GM12878 (cell line): Measurements from ENCODE around the gene RNLS. TPM values are rescaled to one million over a fixed set of nuclear protein-coding genes. Genes with fewer than 3 reads are reported as not detected.

Experiments used
- ATAC-seq: fragments of 200-7000 bp; cut with Tn5 transposase; 3 replicates; pipeline ENCODE4 v1.9.1; 2020; ENCODE audit warnings: mild to moderate bottlenecking, moderate library complexity
- BruUV-seq: library from RNA; stranded (reverse); fragments of 400-500 nt; replicated peaks from 2 replicates; lab custom pipeline; 2021; lab: Mats Ljungman, UMichigan
- CTCF ChIA-PET: fragments of 300-600 bp; sonication (Branson Sonifier 250); formaldehyde crosslinking; extraction: SDS; loops from one replicate; lab custom pipeline; 2021; ENCODE audit warnings: inconsistent platforms; lab: Yijun Ruan, JAX
- POLR2A ChIA-PET: fragments of 350-600 bp; formaldehyde crosslinking; extraction: SDS; loops from one replicate; lab custom pipeline; 2021; ENCODE audit warnings: inconsistent platforms; lab: Charles Lee
- RAD21 ChIA-PET: fragments of 300-600 bp; sonication (Branson Sonifier 250); formaldehyde crosslinking; loops from one replicate; lab custom pipeline; 2023; ENCODE audit warnings: antibody characterized with exemption; ENCODE audit not compliant: unreplicated experiment; lab: Charles Lee
- SMC1A ChIA-PET: fragments of 300-600 bp; sonication (Branson Sonifier 250); formaldehyde crosslinking; loops from one replicate; lab custom pipeline; 2023; ENCODE audit not compliant: unreplicated experiment, uncharacterized antibody; lab: Charles Lee
- DNase-seq: peaks from one replicate; pipeline ENCODE4 v3.0.0-alpha.2; 2011; ENCODE audit warnings: low read depth, low spot score
- FAIRE-seq: peaks from 3 replicates; lab custom pipeline; 2011; peaks lifted over from hg19 to GRCh38; lab: Jason Lieb, UNC
- H2AFZ ChIP-seq: 2 replicates; pipeline ENCODE4 v1.6.0; 2011; ENCODE audit warnings: low read depth, low read length, control low read depth; ENCODE audit not compliant: control insufficient read depth
- H3K27ac ChIP-seq: 2 replicates; pipeline ENCODE4 v1.5.1; 2011; ENCODE audit warnings: control low read depth; ENCODE audit not compliant: control insufficient read depth, insufficient read depth
- H3K27me3 ChIP-seq, 2 experiments: replicated peaks in 1 of 2; 2 replicates each; pipeline versions ENCODE4 v1.6.0 to v1.6.1; 2011; ENCODE audit warnings: low read length in 1 of 2; ENCODE audit not compliant: control insufficient read depth in 2 of 2, insufficient read depth in 2 of 2
- H3K36me3 ChIP-seq, 2 experiments: 2 replicates each; pipeline ENCODE4 v1.5.1; 2011; ENCODE audit warnings: low read length in 1 of 2; ENCODE audit not compliant: control insufficient read depth in 2 of 2, insufficient read depth in 2 of 2
- H3K4me1 ChIP-seq: 2 replicates; pipeline ENCODE4 v1.6.1; 2011; ENCODE audit warnings: mild to moderate bottlenecking, low read length, moderate library complexity, mixed read lengths; ENCODE audit not compliant: control insufficient read depth, insufficient read depth
- H3K4me2 ChIP-seq: 2 replicates; pipeline ENCODE4 v1.6.0; 2011; ENCODE audit warnings: control low read depth; ENCODE audit not compliant: control insufficient read depth, insufficient read depth
- H3K4me3 ChIP-seq: fragments of 200-600 bp; sonication (generic); 2 replicates; pipeline ENCODE4 v1.5.1; 2016
- H3K79me2 ChIP-seq: 2 replicates; pipeline ENCODE4 v1.6.0; 2011; ENCODE audit warnings: low read length; ENCODE audit not compliant: control insufficient read depth, insufficient read depth
- H3K9ac ChIP-seq: 2 replicates; pipeline ENCODE4 v1.8.0; 2011; ENCODE audit warnings: low read length, control low read depth, mixed read lengths; ENCODE audit not compliant: control insufficient read depth, insufficient read depth
- H3K9me3 ChIP-seq: replicated peaks from 3 replicates; pipeline ENCODE4 v1.5.1; 2011; ENCODE audit warnings: mild to moderate bottlenecking, low read length; ENCODE audit not compliant: control insufficient read depth, insufficient read depth
- H4K20me1 ChIP-seq: 2 replicates; pipeline ENCODE4 v1.6.0; 2011; ENCODE audit not compliant: control insufficient read depth, insufficient read depth
- CEBPB ChIP-seq, 2 experiments: fragments of 150-350 bp in 1 of 2; IDR thresholded peaks; 2 replicates each; pipeline ENCODE4 v1.6.1; 2012 to 2014; ENCODE audit warnings: low read depth in 2 of 2, low read length in 2 of 2, borderline replicate concordance in 1 of 2, inconsistent platforms in 1 of 2
- JUNB ChIP-seq: IDR thresholded peaks from 2 replicates; pipeline ENCODE4 v1.6.1; 2016; ENCODE audit warnings: antibody characterized with exemption, mild to moderate bottlenecking
- KAT2A ChIP-seq: conservative IDR thresholded peaks from 2 replicates; pipeline ENCODE4 v1.6.1; 2011; ENCODE audit warnings: low read depth, low read length; ENCODE audit not compliant: control insufficient read depth
- NFIC ChIP-seq: IDR thresholded peaks from 2 replicates; pipeline ENCODE4 v1.6.1; 2012; ENCODE audit warnings: low read depth, mild to moderate bottlenecking, inconsistent platforms, low read length, moderate library complexity
- POLR2A ChIP-seq: IDR thresholded peaks from 2 replicates; pipeline ENCODE4 v1.6.1; 2011; ENCODE audit warnings: low read depth, mild to moderate bottlenecking, low read length
- SMAD5 ChIP-seq: IDR thresholded peaks from 2 replicates; pipeline ENCODE4 v1.6.1; 2016; ENCODE audit warnings: antibody characterized with exemption, low read depth
- SPI1 ChIP-seq: IDR thresholded peaks from 2 replicates; pipeline ENCODE4 v1.6.1; 2011; ENCODE audit warnings: low read depth, mild to moderate bottlenecking, low read length, moderate library complexity, borderline replicate concordance; ENCODE audit not compliant: insufficient read depth
- SUPT20H ChIP-seq: IDR thresholded peaks from 2 replicates; pipeline ENCODE4 v1.6.1; 2011; ENCODE audit warnings: low read depth, mild to moderate bottlenecking, low read length, moderate library complexity, borderline replicate concordance; ENCODE audit not compliant: control insufficient read depth
- YY1 ChIP-seq: IDR thresholded peaks from 2 replicates; pipeline ENCODE4 v1.6.1; 2011; ENCODE audit warnings: low read depth, mild to moderate bottlenecking, low read length
- ZNF274 ChIP-seq: IDR thresholded peaks from one replicate; pipeline ENCODE4 v1.8.0; 2011; ENCODE audit not compliant: insufficient read length, insufficient read depth
- WGBS: methylation state at CpG from one replicate; pipeline ENCODE4 v1.1.6; 2016; ENCODE audit warnings: low lambda C conversion rate; ENCODE audit not compliant: insufficient replicate concordance, insufficient coverage; ENCODE audit errors: missing lambda C conversion rate; 5-methylcytosine and 5-hydroxymethylcytosine counted together
- in situ Hi-C: fragments of 300-500 bp; cut with MboI; formaldehyde crosslinking; loops from 9 replicates; pipeline ENCODE4 v1.14.3; 2018; ENCODE audit warnings: mixed read lengths
- intact Hi-C: fragments of 100-400 bp; cut with micrococcal nuclease; formaldehyde crosslinking; loops from one replicate; pipeline ENCODE4 v1.14.2; 2022; ENCODE audit not compliant: unreplicated experiment
- polyA plus RNA-seq, 11 experiments: library from polyadenylated mRNA; depleted of rRNA in 4 of 11; unstranded in 6 of 11; stranded (reverse) in 5 of 11; fragments of >200 nt; fragmentation: Nextera tagmentation in 4 of 11; fragmentation: Illumina TruSeq in 1 of 11; extraction: Ambion mirVana in 4 of 11; extraction: Trizol in 1 of 11; gene quantifications; 1 replicate in 1 of 11; 2 replicates in 10 of 11; pipeline versions ENCODE4 v1.2.1 to v1.2.3, GENCODE V29; 2011 to 2016; ENCODE audit warnings: inconsistent platforms in 2 of 11, missing spikeins in 2 of 11, low read depth in 1 of 11
- total RNA-seq, 4 experiments: library from RNA; depleted of rRNA in 3 of 4; stranded (reverse); fragments of >200 nt in 3 of 4; fragmentation: Illumina TruSeq in 1 of 4; extraction: Trizol in 1 of 4; gene quantifications; 2 replicates each; pipeline versions ENCODE4 v1.2.1 to v1.2.3, GENCODE V29; 2013 to 2021

RNLS gene
- total and polyA plus RNA-seq, 10 of the 15 experiments (the other 5 are each of a cell fraction or from before 2014, with no cell fraction given), result 3.4 to 6.7 (median 4.6) TPM

GRCh38 chr10:88273567-88273966 is 309.6 kb downstream of the RNLS start:
- Histone ChIP-seq H3K9me3 (no peaks in the 10 kb centered on the region), H3K9ac (no peak overlapping the region), H3K4me2 (no peak overlapping the region), H4K20me1 (no peaks in the 10 kb centered on the region), H3K27me3 (no peaks in the 10 kb centered on the region), H3K79me2 (no peaks in the 10 kb centered on the region), H3K4me3 (no peak overlapping the region), H3K27ac (peak overlapping the region; percentile 96; the same call in 1 of the 2 replicates), H2AFZ (no peak overlapping the region), H3K36me3 (no peaks in the 10 kb centered on the region), H3K4me1 (peaks cover 37% of the 10 kb centered on the region)
- POLR2A ChIA-PET, result no interaction called here
- BruUV-seq, result no TSS peak
- DNase-seq (no peak), ATAC-seq (no peak), FAIRE-seq (no peak)
- intact Hi-C loops, result loop anchor here (5.0 kb wide), 1 partner anchor 279 kb away; no protein-coding TSS in a partner anchor
- in situ Hi-C loops, result loop anchor here (5.0 kb wide), 1 partner anchor 411 kb away; the partner anchor contains the start of genes KLLN and PTEN
- SMC1A ChIA-PET, result interaction anchor here (1.4 to 1.8 kb wide), 2 partner anchors 63 to 111 kb away, joined by 3 to 6 read pairs; no protein-coding TSS in a partner anchor
- RAD21 ChIA-PET, result interaction anchor here (5.5 kb wide), 1 partner anchor 114 kb away, joined by 68 read pairs; no protein-coding TSS in a partner anchor
- 32% methylated on average over 4 of the region's 4 CpGs for WGBS
- no peak for TF ChIP-seq SMAD5
- peak; percentile 53; the same call in 1 of the 2 replicates for TF ChIP-seq NFIC
- TF ChIP-seq JUNB, result peak; percentile 64; the same call in 1 of the 2 replicates
- CTCF ChIA-PET, result no interaction called here

GRCh38 chr10:88271761-88272543 is 311.2 kb downstream of the RNLS start:
- peak; percentile 59 for ATAC-seq
- Histone ChIP-seq H3K4me2 (peak overlapping the region; percentile 95), H2AFZ (peak overlapping the region; percentile 59; the same call in 1 of the 2 replicates), H3K27ac (peak overlapping the region; percentile 96), H3K27me3 (no peaks in the 10 kb centered on the region), H3K4me3 (peak overlapping the region; percentile 64), H3K79me2 (no peaks in the 10 kb centered on the region), H4K20me1 (no peaks in the 10 kb centered on the region), H3K9ac (peak overlapping the region; percentile 68), H3K4me1 (peaks cover 40% of the 10 kb centered on the region), H3K36me3 (no peaks in the 10 kb centered on the region), H3K9me3 (no peaks in the 10 kb centered on the region)
- ChIA-PET SMC1A (interaction anchor here (0.6 to 3.3 kb wide), 25 partner anchors 8 to 209 kb away, joined by 3 to 42 read pairs (median 4); no protein-coding TSS in a partner anchor), RAD21 (interaction anchor here (1.0 to 5.5 kb wide), 10 partner anchors 9 to 180 kb away, joined by 3 to 68 read pairs (median 4); no protein-coding TSS in a partner anchor), CTCF (interaction anchor here (0.7 to 2.5 kb wide), 7 partner anchors 7 to 158 kb away, joined by 3 to 26 read pairs (median 4); no protein-coding TSS in a partner anchor), POLR2A (interaction anchor here (0.8 to 2.3 kb wide), 4 partner anchors 9 to 206 kb away, joined by 3 to 17 read pairs (median 6); no protein-coding TSS in a partner anchor)
- TF ChIP-seq KAT2A (no peak), JUNB (peak; percentile 37; the same call in 1 of the 2 replicates), CEBPB (IDR thresholded peaks at IDR 0.05; ENCODE audit: borderline replicate concordance in 1 of 2, low read depth in 2 of 2, low read length in 2 of 2) (peak in 1 of 2 experiments; percentile 51; a peak in 1 of 4 replicates), SUPT20H (no peak), YY1 (peak; percentile 38; the same call in 1 of the 2 replicates), ZNF274 (no peak), SPI1 (peak; percentile 75), POLR2A (peak; percentile 46; the same call in 1 of the 2 replicates)
- no TSS peak for BruUV-seq
- intact Hi-C loops, result loop anchor here (1.0 to 5.0 kb wide), 10 partner anchors 114 to 410 kb away; no protein-coding TSS in a partner anchor
- 1% methylated on average over 5 of the region's 5 CpGs for WGBS
- DNase-seq, result no peak
- in situ Hi-C loops, result loop anchor here (5.0 kb wide), 1 partner anchor 410 kb away; the partner anchor contains the start of genes KLLN and PTEN
- FAIRE-seq, result peak; percentile 65
